Sigmoid colon (tissue), 7 donors: ENCODE measurements around the gene TBX1. TPM values are rescaled to one million over a fixed set of nuclear protein-coding genes. Genes with fewer than 3 reads are reported as not detected.
A peak's percentile ranks its signal among the peaks of the same experiment; 100 is the strongest.

Source experiments
- DNase-seq: peaks from one replicate; pipeline ENCODE4 v3.0.0-alpha.2; 2019
- H3K27ac ChIP-seq, 4 donors: fragments of 200-600 bp; sonication (generic); one replicate each; pipeline ENCODE4 v1.5.1; 2016 to 2019; ENCODE audit warnings: mild to moderate bottlenecking in 1 of 4
- H3K27me3 ChIP-seq, 3 donors: fragments of 200-600 bp; sonication (generic); one replicate each; pipeline ENCODE4 v1.5.1; 2019; ENCODE audit warnings: mild to moderate bottlenecking in 1 of 3
- H3K36me3 ChIP-seq, 4 donors: fragments of 200-600 bp; sonication (generic); one replicate each; pipeline ENCODE4 v1.5.1; 2016 to 2019
- H3K4me1 ChIP-seq, 4 donors: fragments of 200-600 bp; sonication (generic); one replicate each; pipeline ENCODE4 v1.5.1; 2017 to 2019
- H3K4me3 ChIP-seq, 4 donors: fragments of 200-600 bp; sonication (generic); one replicate each; pipeline ENCODE4 v1.5.1; 2017 to 2019; ENCODE audit warnings: mild to moderate bottlenecking in 2 of 4, moderate library complexity in 1 of 4
- H3K9me3 ChIP-seq, 4 donors: fragments of 200-600 bp in 3 of 4; sonication (generic) in 3 of 4; one replicate each; pipeline versions ENCODE4 v1.5.1 to v1.6.1; 2013 to 2019
- EP300 ChIP-seq, 4 donors: sonication (generic); formaldehyde crosslinking; IDR thresholded peaks; one replicate each; pipeline ENCODE4 v1.6.1; 2017; ENCODE audit warnings: antibody characterized with exemption in 4 of 4
- POLR2A ChIP-seq, 2 donors: fragments of 450-650 bp; IDR thresholded peaks; one replicate each; pipeline ENCODE4 v1.6.1; 2016; ENCODE audit warnings: antibody characterized with exemption in 2 of 2, mild to moderate bottlenecking in 2 of 2, moderate library complexity in 2 of 2
- POLR2AphosphoS5 ChIP-seq, 4 donors: sonication (generic); formaldehyde crosslinking; IDR thresholded peaks; one replicate each; pipeline ENCODE4 v1.6.1; 2017; ENCODE audit warnings: antibody characterized with exemption in 4 of 4
- WGBS, 2 donors: extraction: QIAGEN DNeasy Blood & Tissue Kit; methylation state at CpG; one replicate each; pipeline ENCODE4 v1.1.7; 2013; 5-methylcytosine and 5-hydroxymethylcytosine counted together
- intact Hi-C: fragments of 100-400 bp; cut with DNase I; formaldehyde crosslinking; loops from one replicate; pipeline ENCODE4 v1.15.1; 2023
- polyA plus RNA-seq, 3 donors: library from polyadenylated mRNA; stranded (reverse); fragments of 200-250 nt; gene quantifications; one replicate each; pipeline ENCODE4 v1.2.3, GENCODE V29; 2013
- total RNA-seq, 4 donors: library from RNA; depleted of rRNA; stranded (reverse); fragments of >200 nt; gene quantifications; one replicate each; pipeline ENCODE4 v1.1.0, GENCODE V29; 2016
- TF ChIP-seq, protein P1 (sequence below), 4 experiments: fragments of 450-650 bp in 3 of 4; fragments of 200-600 bp in 1 of 4; IDR thresholded peaks; one replicate each; pipeline ENCODE4 v1.5.1; 2016 to 2019; ENCODE audit warnings: antibody characterized with exemption in 4 of 4, mild to moderate bottlenecking in 3 of 4, moderate library complexity in 2 of 4
- donor health status: healthy with polysubstance abuse.
- donor health status: Bipolar disorder and iron deficiency.
- donor health status: healthy.

Gene TBX1
- total and polyA plus RNA-seq, 7 donors = 1.7 to 4.3 (median 2.8) TPM; not detected in 1

DNA sequence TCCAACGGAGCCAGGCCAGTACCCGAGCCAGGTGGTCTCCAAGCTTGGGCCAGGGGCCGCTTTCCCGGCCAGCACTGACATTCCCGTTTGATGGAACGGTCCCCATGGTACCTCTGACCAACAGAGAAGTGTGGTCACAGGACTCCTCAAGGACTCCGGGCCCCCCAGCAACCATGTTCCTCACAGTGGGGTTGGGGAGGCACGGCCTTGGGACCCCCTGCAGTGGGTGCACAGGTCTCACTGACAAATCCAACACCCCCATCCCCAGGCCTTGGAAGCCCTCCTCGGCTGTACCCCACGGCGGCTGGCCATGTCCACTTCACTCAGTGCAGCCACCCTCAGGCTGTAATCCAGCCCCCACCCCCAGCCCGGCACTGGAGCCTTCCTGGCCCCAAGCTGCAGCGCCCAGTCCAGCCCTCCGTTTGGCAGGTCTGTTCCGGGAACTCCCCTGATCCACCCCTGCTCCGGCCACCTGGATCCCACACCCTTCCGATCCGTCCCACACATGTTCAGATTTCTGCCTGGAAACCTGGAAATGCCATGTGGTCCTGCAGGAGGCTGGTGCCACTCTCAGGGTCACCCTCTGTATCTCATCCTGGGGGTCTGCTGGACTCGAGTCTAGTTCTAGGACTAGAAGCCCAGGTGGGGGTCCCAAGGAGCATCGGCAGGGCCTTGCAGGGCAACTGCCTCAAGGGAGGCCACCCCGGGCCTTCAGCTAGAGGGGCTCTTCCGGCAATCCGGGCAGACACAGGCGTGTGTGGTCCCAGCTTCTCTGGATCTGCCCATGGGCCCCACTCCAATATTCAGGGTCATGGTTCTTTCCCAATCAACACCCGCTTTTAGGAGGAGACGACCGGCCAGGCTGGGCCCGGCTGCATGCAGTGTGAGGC is 26.6 kb downstream of the TBX1 start:
- Histone ChIP-seq H3K27ac (no peak overlapping the region), H3K4me3 (no peak overlapping the region), H3K9me3 (peaks cover 0 to 2% (median 0%) of the 10 kb centered on the region in 4 donors), H3K4me1 (no peaks in the 10 kb centered on the region), H3K36me3 (peaks cover 0 to 12% (median 0%) of the 10 kb centered on the region in 4 donors), H3K27me3 (peaks cover 0 to 24% (median 4%) of the 10 kb centered on the region in 3 donors)
- intact Hi-C loops = no loop called here
- 93 to 94% methylated on average over 28 of the region's 28 CpGs for WGBS, 2 donors
- TF ChIP-seq POLR2A (IDR thresholded peaks at IDR 0.05) (no peak), EP300 (IDR thresholded peaks at IDR 0.05) (no peak), POLR2AphosphoS5 (IDR thresholded peaks at IDR 0.05) (no peak)
- TF ChIP-seq, protein P1, sequence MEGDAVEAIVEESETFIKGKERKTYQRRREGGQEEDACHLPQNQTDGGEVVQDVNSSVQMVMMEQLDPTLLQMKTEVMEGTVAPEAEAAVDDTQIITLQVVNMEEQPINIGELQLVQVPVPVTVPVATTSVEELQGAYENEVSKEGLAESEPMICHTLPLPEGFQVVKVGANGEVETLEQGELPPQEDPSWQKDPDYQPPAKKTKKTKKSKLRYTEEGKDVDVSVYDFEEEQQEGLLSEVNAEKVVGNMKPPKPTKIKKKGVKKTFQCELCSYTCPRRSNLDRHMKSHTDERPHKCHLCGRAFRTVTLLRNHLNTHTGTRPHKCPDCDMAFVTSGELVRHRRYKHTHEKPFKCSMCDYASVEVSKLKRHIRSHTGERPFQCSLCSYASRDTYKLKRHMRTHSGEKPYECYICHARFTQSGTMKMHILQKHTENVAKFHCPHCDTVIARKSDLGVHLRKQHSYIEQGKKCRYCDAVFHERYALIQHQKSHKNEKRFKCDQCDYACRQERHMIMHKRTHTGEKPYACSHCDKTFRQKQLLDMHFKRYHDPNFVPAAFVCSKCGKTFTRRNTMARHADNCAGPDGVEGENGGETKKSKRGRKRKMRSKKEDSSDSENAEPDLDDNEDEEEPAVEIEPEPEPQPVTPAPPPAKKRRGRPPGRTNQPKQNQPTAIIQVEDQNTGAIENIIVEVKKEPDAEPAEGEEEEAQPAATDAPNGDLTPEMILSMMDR (IDR thresholded peaks at IDR 0.05) = no peak
- DNase-seq = no peak

DNA sequence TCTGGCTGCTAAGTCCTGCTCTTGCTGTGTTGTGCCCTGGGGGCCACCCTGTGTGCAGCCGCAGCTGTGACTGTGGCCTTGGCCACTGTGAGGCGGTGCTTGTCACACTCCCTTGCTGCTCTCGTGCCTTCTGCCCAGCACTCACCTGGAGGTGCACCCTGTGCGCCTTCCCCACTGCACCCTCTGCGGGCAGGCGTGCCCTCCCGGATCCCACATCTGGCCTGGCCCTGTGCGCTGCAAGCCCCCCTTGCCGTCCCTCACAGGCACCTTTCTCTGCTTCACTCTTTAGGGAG is 27.2 kb downstream of the TBX1 start:
- intact Hi-C loops = no loop called here
- no peak for TF ChIP-seq POLR2AphosphoS5 (IDR thresholded peaks at IDR 0.05)
- no peak for TF ChIP-seq POLR2A (IDR thresholded peaks at IDR 0.05)
- Histone ChIP-seq H3K4me3 (no peak overlapping the region), H3K27me3 (peaks cover 0 to 19% (median 4%) of the 10 kb centered on the region in 3 donors), H3K36me3 (peaks cover 0 to 12% (median 0%) of the 10 kb centered on the region in 4 donors), H3K4me1 (no peaks in the 10 kb centered on the region), H3K27ac (no peak overlapping the region), H3K9me3 (no peaks in the 10 kb centered on the region)
- no peak for DNase-seq
- 94 to 96% methylated on average over 9 of the region's 9 CpGs for WGBS, 2 donors

DNA sequence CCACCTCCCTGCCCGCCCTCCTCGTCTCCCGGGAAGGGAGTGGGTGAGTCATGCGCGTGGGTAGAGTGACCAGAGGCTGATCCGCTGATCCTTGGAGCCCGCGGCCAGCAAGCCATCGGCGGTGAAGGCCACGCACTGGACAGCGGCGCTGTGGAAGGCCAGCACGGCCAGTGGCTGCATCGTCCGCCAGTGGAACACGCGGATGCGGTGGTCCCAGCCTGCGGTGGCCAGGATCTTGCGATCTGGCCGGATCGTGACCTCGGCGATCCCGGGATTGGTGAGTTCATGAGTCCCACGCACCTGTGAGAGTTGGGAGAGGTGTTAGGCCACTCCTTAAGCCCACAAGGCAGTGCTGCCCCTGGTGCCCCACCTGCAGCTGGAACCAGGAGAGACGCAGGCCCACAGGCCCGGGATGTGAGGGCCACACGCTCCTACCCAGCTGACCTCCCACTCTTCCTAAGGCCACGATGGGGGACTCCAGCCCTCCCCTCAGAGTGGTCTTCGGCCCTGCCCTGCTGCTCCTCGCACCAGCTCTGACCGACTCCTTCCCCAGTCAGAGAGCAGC is 28.2 kb downstream of the TBX1 start:
- Histone ChIP-seq H3K27ac (no peak overlapping the region), H3K36me3 (peaks cover 0 to 12% (median 0%) of the 10 kb centered on the region in 4 donors), H3K27me3 (peaks cover 0 to 10% (median 1%) of the 10 kb centered on the region in 3 donors), H3K4me3 (no peak overlapping the region), H3K4me1 (no peaks in the 10 kb centered on the region), H3K9me3 (no peaks in the 10 kb centered on the region)
- no peak for DNase-seq
- intact Hi-C loops = no loop called here
- TF ChIP-seq, protein P1 (IDR thresholded peaks at IDR 0.05) = no peak
- no peak for TF ChIP-seq POLR2AphosphoS5 (IDR thresholded peaks at IDR 0.05)
- 97% methylated on average over 34 of the region's 34 CpGs for WGBS, 2 donors

DNA sequence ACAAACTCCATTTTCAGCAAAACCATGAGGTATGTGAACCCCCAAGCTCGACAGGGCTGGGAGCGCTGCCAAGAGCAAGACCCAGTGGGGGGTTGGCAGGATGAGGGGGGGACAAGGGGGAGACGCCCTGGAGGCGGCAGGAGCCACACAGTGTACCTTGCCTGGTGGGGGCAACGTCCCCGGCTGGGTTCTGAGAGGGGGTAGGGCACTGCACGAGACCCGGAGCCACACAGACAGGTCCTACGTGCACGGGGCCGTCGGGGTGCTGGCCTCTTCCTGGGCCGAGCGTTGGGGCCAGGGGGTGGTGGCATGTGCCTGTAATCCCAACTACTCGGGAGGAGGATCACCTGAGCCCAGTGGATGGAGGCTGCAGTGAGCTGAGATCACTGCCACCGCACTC is 28.8 kb downstream of the TBX1 start:
- peaks cover 0 to 12% (median 0%) of the 10 kb centered on the region in 4 donors for H3K36me3 ChIP-seq
- TF ChIP-seq POLR2AphosphoS5 (IDR thresholded peaks at IDR 0.05) (no peak), POLR2A (IDR thresholded peaks at IDR 0.05) (no peak), EP300 (IDR thresholded peaks at IDR 0.05) (no peak)
- TF ChIP-seq, protein P1 (IDR thresholded peaks at IDR 0.05) = no peak
- DNase-seq = peak; percentile 62
- H3K27ac ChIP-seq = no peak overlapping the region
- WGBS, 2 donors = 95% methylated on average over 16 of the region's 16 CpGs
- intact Hi-C loops = no loop called here
- no peaks in the 10 kb centered on the region for H3K4me1 ChIP-seq
- no peaks in the 10 kb centered on the region for H3K9me3 ChIP-seq
- H3K4me3 ChIP-seq = no peak overlapping the region
- H3K27me3 ChIP-seq = peaks cover 0 to 4% (median 0%) of the 10 kb centered on the region in 3 donors

DNA sequence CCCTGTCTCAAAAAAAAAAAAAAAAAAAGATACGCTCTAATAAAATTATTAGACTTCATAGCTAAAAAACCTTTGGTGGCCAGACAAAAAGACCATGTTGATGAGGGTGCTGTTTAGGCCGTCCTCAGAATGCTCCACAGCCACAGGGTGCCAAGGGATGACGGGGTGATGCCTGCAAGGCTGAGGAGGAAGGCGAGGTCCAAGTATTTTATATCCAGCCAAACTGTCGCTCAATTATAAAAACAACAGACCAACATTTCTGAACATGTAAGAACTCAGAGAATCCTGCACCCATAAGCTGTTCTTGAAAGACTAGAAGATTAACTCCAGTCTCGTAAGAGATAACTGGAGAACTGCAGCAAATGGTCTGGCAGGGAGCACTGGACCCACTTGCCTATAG is 29.2 kb downstream of the TBX1 start:
- DNase-seq = no peak
- H3K27me3 ChIP-seq = peaks cover 0 to under 1% (median 0%) of the 10 kb centered on the region in 3 donors
- no peaks in the 10 kb centered on the region for H3K9me3 ChIP-seq
- TF ChIP-seq EP300 (IDR thresholded peaks at IDR 0.05) (no peak), POLR2A (IDR thresholded peaks at IDR 0.05) (no peak), POLR2AphosphoS5 (IDR thresholded peaks at IDR 0.05) (no peak)
- TF ChIP-seq, protein P1 (IDR thresholded peaks at IDR 0.05) = no peak
- H3K4me3 ChIP-seq = no peak overlapping the region
- peaks cover 0 to 12% (median 0%) of the 10 kb centered on the region in 4 donors for H3K36me3 ChIP-seq
- 84 to 97% methylated on average over 6 of the region's 6 CpGs for WGBS, 2 donors
- H3K27ac ChIP-seq = no peak overlapping the region
- H3K4me1 ChIP-seq = no peaks in the 10 kb centered on the region
- intact Hi-C loops = no loop called here
